ENCODE results near the gene EPHA3.

The EPHA3 gene

GRCh38 chr3:89446593-89446992 lies 339.2 kb downstream of the EPHA3 start:
- no peak for DNase-seq (ENCODE audit: low read depth, low spot score)

- no peak for DNase-seq (ENCODE audit: low read depth, low spot score)
These were observed 339.8 kb downstream of the EPHA3 start for GRCh38 chr3:89447243-89447642.

GRCh38 chr3:89449086-89449485 lies 341.7 kb downstream of the EPHA3 start:
- no peak for DNase-seq (ENCODE audit: low read depth, low spot score)

- DNase-seq (ENCODE audit: low read depth, low spot score) = no peak
These were observed 344.6 kb downstream of the EPHA3 start for GRCh38 chr3:89452066-89452465.

- DNase-seq (ENCODE audit: low read depth, low spot score) = no peak
These were observed 347.8 kb downstream of the EPHA3 start for GRCh38 chr3:89455240-89455639.

GRCh38 chr3:89467898-89468363 lies 360.5 kb downstream of the EPHA3 start:
- DNase-seq (ENCODE audit: low read depth, low spot score) = no peak

- no peak for DNase-seq (ENCODE audit: low read depth, low spot score)
These were observed 364.7 kb downstream of the EPHA3 start for GRCh38 chr3:89472101-89472500.

- no peak for DNase-seq (ENCODE audit: low read depth, low spot score)
These were observed 367.1 kb downstream of the EPHA3 start for GRCh38 chr3:89474333-89475130.

GRCh38 chr3:89488800-89489580 lies 381.6 kb downstream of the EPHA3 start:
- no peak for DNase-seq (ENCODE audit: low read depth, low spot score)

- DNase-seq (ENCODE audit: low read depth, low spot score) = no peak
These were observed 382.7 kb downstream of the EPHA3 start for GRCh38 chr3:89490129-89490528.

GRCh38 chr3:89494734-89495133 lies 387.3 kb downstream of the EPHA3 start:
- no peak for DNase-seq (ENCODE audit: low read depth, low spot score)

- DNase-seq (ENCODE audit: low read depth, low spot score) = no peak
These were observed 396.5 kb downstream of the EPHA3 start for GRCh38 chr3:89503891-89504391.

- no peak for DNase-seq (ENCODE audit: low read depth, low spot score)
These were observed 397.0 kb downstream of the EPHA3 start for GRCh38 chr3:89504432-89504831.

- DNase-seq (ENCODE audit: low read depth, low spot score) = no peak
These were observed 399.2 kb downstream of the EPHA3 start for GRCh38 chr3:89506462-89507103.

GRCh38 chr3:89521328-89521727 lies 413.9 kb downstream of the EPHA3 start:
- no peak for DNase-seq (ENCODE audit: low read depth, low spot score)

- no peak for DNase-seq (ENCODE audit: low read depth, low spot score)
These were observed 414.7 kb downstream of the EPHA3 start for GRCh38 chr3:89522155-89522554.

- DNase-seq (ENCODE audit: low read depth, low spot score) = no peak
These were observed 418.2 kb downstream of the EPHA3 start for GRCh38 chr3:89525609-89526008.

GRCh38 chr3:89527736-89528305 lies 420.4 kb downstream of the EPHA3 start:
- no peak for DNase-seq (ENCODE audit: low read depth, low spot score)
